Keratinocyte (primary cell): ENCODE results near the gene SPATS2L.

ENCODE experiments used
- EZH2 ChIP-seq: IDR thresholded peaks from one replicate; pipeline ENCODE4 v1.6.1; 2012; ENCODE audit warnings: inconsistent platforms, mild to moderate bottlenecking, low read length, moderate library complexity
- TF ChIP-seq, protein P1 (sequence below), 3 experiments: IDR thresholded peaks in 1 of 3; conservative IDR thresholded peaks in 1 of 3; optimal IDR thresholded peaks in 1 of 3; 2 replicates in 2 of 3; 3 replicates in 1 of 3; pipeline versions ENCODE3 to v1.5.1; 2011; ENCODE audit warnings: low read length in 3 of 3, mild to moderate bottlenecking in 3 of 3, moderate library complexity in 2 of 3, control low read depth in 1 of 3, inconsistent platforms in 1 of 3; ENCODE audit not compliant: insufficient read depth in 2 of 3; ENCODE audit errors: extremely low read depth in 1 of 3

DNA sequence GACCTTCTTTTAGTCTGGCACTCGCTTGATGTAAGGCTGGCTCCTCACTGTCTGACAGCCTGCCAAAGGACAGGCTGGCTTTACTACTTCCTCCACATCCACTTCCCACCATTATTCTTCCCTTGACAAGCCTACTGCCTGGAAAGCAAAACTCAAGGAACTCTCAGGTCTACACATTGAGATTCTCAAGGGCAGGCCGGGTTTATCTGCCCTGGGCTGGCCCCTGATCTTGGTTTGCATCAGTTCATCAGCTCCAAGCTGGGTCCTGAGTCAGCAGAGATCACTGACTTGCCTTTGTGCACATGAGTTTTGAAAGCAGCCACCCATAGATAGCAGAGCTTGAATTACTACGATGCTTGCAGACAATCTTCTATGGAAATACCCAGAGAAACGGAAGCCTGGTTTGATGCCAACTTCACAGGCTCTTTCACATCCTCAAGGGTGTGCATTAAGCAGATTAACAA lies 149.5 kb downstream of the SPATS2L start:
- TF ChIP-seq, protein P1, sequence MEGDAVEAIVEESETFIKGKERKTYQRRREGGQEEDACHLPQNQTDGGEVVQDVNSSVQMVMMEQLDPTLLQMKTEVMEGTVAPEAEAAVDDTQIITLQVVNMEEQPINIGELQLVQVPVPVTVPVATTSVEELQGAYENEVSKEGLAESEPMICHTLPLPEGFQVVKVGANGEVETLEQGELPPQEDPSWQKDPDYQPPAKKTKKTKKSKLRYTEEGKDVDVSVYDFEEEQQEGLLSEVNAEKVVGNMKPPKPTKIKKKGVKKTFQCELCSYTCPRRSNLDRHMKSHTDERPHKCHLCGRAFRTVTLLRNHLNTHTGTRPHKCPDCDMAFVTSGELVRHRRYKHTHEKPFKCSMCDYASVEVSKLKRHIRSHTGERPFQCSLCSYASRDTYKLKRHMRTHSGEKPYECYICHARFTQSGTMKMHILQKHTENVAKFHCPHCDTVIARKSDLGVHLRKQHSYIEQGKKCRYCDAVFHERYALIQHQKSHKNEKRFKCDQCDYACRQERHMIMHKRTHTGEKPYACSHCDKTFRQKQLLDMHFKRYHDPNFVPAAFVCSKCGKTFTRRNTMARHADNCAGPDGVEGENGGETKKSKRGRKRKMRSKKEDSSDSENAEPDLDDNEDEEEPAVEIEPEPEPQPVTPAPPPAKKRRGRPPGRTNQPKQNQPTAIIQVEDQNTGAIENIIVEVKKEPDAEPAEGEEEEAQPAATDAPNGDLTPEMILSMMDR (optimal IDR thresholded peaks at IDR 0.05 in 1 of 3, IDR thresholded peaks at IDR 0.05 in 1 of 3, conservative IDR thresholded peaks at IDR 0.05 in 1 of 3; ENCODE audit: extremely low read depth in 1 of 3, insufficient read depth in 2 of 3, low read length in 3 of 3): no peak
- TF ChIP-seq EZH2: no peak
